ENCODE results near the gene GPANK1.

GPANK1 gene

GRCh38 chr6:31677955-31678354 lies 13.2 kb upstream of the GPANK1 start:
- Histone ChIP-seq H3K4me1 (ENCODE audit: control insufficient read depth, insufficient read depth, low read length) (no peaks in the 10 kb centered on the region; the same call in 1 of the 2 replicates), H3K27ac (ENCODE audit: extremely low read depth, low read depth, low read length) (no peak overlapping the region), H3K4me3 (ENCODE audit: low read depth, low read length) (no peak overlapping the region), H3K9me3 (ENCODE audit: control insufficient read depth, insufficient read depth, low read depth, low read length) (no peaks in the 10 kb centered on the region), H3K36me3 (ENCODE audit: control insufficient read depth in 2 of 2, insufficient read depth in 1 of 2, low read length in 2 of 2) (peaks cover under 1 to 9% of the 10 kb centered on the region in 2 experiments; a peak in 2 of 3 replicates)
- TF ChIP-seq SALL2 (tag by site-specific recombination; IDR thresholded peaks at IDR 0.05; ENCODE audit: borderline replicate concordance) = no peak
- TF ChIP-seq ZNF530 (tag by site-specific recombination; IDR thresholded peaks at IDR 0.05; ENCODE audit: low read depth) = no peak
- no peak for TF ChIP-seq ZNF19 (tag by site-specific recombination; IDR thresholded peaks at IDR 0.05; ENCODE audit: low read depth)
- no peak for TF ChIP-seq ZNF645 (tag by site-specific recombination; IDR thresholded peaks at IDR 0.05)
- TF ChIP-seq ZBTB6 (tag by site-specific recombination; IDR thresholded peaks at IDR 0.05) = no peak
- TF ChIP-seq ZNF350 (tag by site-specific recombination; IDR thresholded peaks at IDR 0.05) = no peak
- TF ChIP-seq ZNF341 (tag by site-specific recombination; IDR thresholded peaks at IDR 0.05; ENCODE audit: low read depth) = peak; percentile 57
- CTCF ChIA-PET = interaction anchor here (0.5 to 1.3 kb wide), 6 partner anchors 11 to 275 kb away, joined by 3 to 6 read pairs (median 3); partner anchors contain the start of genes ATP6V1G2 and MSH5
- POLR2A ChIA-PET = interaction anchor here (1.0 to 1.5 kb wide), 4 partner anchors 17 to 150 kb away, joined by 3 to 6 read pairs (median 6); partner anchors contain the start of genes ABHD16A, C6orf47, CLIC1 and HSPA1B

DNA sequence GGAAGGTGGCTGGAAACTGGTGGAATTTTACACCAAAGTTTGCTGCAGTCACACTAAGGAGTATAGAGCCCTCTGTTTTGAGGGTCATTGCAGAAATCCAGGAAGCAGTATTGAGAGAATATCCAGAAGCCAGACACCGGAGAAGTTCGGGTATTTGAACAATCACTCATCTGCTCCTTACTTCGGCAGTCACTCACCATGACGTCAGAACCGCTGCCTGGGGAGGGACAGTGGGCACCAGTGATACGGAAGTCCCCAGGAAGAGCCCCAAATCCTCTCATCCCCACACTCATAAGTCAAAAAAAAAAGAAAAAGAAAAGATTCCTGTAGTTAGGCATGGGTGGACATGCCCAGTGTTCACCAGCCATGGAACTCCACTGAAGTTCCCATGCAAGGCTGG lies 12.1 kb upstream of the GPANK1 start:
- no peak overlapping the region for H3K4me3 ChIP-seq (ENCODE audit: low read depth, low read length)
- no peaks in the 10 kb centered on the region for H3K9me3 ChIP-seq (ENCODE audit: control insufficient read depth, insufficient read depth, low read depth, low read length)
- ChIA-PET CTCF (interaction anchor here (0.5 kb wide), 1 partner anchor 27 kb away, joined by 3 read pairs; no protein-coding TSS in a partner anchor), POLR2A (interaction anchor here (0.7 kb wide), 1 partner anchor 373 kb away, joined by 3 read pairs; no protein-coding TSS in a partner anchor)
- peaks cover 11 to 18% of the 10 kb centered on the region in 2 experiments for H3K36me3 ChIP-seq (ENCODE audit: control insufficient read depth in 2 of 2, insufficient read depth in 1 of 2, low read length in 2 of 2)
- 0 out of 2 replicates have a peak, but pooled peaks have one; percentile 31 for TF ChIP-seq ZNF600 (tag by site-specific recombination; IDR thresholded peaks at IDR 0.05)
- TF ChIP-seq ZFP3 (tag by site-specific recombination; IDR thresholded peaks at IDR 0.05; ENCODE audit: low read depth) = no peak
- TF ChIP-seq ZNF549 (tag by site-specific recombination; IDR thresholded peaks at IDR 0.05) = no peak
- no peak for TF ChIP-seq ZNF341 (tag by site-specific recombination; IDR thresholded peaks at IDR 0.05; ENCODE audit: low read depth)
- no peak for TF ChIP-seq ZNF404 (tag by site-specific recombination; IDR thresholded peaks at IDR 0.05)
- H3K4me1 ChIP-seq (ENCODE audit: control insufficient read depth, insufficient read depth, low read length) = no peaks in the 10 kb centered on the region; the same call in 1 of the 2 replicates
- H3K27ac ChIP-seq (ENCODE audit: extremely low read depth, low read depth, low read length) = no peak overlapping the region

DNA sequence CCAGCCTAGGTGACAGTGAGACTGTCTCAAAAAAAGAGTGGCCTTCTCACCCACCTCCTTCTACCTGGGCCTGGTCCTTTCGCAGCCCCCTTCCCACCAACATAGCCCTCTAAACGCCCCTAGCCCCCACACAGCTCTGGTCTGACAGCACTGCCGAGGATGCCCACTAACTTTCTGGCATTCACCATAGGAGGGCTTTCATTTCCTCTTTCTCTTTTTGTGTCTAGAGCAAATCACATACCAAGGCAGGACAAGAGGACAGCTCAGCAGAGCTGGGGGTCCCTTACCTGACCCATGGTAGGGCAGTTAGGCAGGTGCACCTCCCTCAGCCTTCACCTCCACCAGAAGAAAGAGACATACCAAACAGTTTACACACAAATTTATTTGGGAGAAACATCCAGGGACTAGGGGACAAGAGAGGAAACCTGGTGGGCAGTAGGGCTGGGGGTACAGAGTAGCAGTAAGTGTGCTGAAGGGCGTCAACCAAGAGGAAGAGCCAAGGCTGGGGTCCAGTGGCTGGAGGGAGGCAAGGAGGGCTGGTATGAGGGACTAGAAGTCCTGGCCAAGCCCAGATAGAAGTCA lies 11.6 kb upstream of the GPANK1 start:
- H3K27ac ChIP-seq (ENCODE audit: extremely low read depth, low read depth, low read length) = no peak overlapping the region
- no peaks in the 10 kb centered on the region; the same call in 1 of the 2 replicates for H3K4me1 ChIP-seq (ENCODE audit: control insufficient read depth, insufficient read depth, low read length)
- no peak overlapping the region for H3K4me3 ChIP-seq (ENCODE audit: low read depth, low read length)
- peaks cover 13 to 23% of the 10 kb centered on the region in 2 experiments for H3K36me3 ChIP-seq (ENCODE audit: control insufficient read depth in 2 of 2, insufficient read depth in 1 of 2, low read length in 2 of 2)
- ChIA-PET CTCF (no interaction called here), POLR2A (interaction anchor here (0.6 to 1.7 kb wide), 2 partner anchors 11 to 16 kb away, joined by 3 to 9 read pairs; partner anchors contain the start of genes C6orf47, CSNK2B and GPANK1)
- H3K9me3 ChIP-seq (ENCODE audit: control insufficient read depth, insufficient read depth, low read depth, low read length) = no peaks in the 10 kb centered on the region
- no peak for TF ChIP-seq ZNF223 (tag by site-specific recombination; IDR thresholded peaks at IDR 0.05)
- TF ChIP-seq, protein P1, sequence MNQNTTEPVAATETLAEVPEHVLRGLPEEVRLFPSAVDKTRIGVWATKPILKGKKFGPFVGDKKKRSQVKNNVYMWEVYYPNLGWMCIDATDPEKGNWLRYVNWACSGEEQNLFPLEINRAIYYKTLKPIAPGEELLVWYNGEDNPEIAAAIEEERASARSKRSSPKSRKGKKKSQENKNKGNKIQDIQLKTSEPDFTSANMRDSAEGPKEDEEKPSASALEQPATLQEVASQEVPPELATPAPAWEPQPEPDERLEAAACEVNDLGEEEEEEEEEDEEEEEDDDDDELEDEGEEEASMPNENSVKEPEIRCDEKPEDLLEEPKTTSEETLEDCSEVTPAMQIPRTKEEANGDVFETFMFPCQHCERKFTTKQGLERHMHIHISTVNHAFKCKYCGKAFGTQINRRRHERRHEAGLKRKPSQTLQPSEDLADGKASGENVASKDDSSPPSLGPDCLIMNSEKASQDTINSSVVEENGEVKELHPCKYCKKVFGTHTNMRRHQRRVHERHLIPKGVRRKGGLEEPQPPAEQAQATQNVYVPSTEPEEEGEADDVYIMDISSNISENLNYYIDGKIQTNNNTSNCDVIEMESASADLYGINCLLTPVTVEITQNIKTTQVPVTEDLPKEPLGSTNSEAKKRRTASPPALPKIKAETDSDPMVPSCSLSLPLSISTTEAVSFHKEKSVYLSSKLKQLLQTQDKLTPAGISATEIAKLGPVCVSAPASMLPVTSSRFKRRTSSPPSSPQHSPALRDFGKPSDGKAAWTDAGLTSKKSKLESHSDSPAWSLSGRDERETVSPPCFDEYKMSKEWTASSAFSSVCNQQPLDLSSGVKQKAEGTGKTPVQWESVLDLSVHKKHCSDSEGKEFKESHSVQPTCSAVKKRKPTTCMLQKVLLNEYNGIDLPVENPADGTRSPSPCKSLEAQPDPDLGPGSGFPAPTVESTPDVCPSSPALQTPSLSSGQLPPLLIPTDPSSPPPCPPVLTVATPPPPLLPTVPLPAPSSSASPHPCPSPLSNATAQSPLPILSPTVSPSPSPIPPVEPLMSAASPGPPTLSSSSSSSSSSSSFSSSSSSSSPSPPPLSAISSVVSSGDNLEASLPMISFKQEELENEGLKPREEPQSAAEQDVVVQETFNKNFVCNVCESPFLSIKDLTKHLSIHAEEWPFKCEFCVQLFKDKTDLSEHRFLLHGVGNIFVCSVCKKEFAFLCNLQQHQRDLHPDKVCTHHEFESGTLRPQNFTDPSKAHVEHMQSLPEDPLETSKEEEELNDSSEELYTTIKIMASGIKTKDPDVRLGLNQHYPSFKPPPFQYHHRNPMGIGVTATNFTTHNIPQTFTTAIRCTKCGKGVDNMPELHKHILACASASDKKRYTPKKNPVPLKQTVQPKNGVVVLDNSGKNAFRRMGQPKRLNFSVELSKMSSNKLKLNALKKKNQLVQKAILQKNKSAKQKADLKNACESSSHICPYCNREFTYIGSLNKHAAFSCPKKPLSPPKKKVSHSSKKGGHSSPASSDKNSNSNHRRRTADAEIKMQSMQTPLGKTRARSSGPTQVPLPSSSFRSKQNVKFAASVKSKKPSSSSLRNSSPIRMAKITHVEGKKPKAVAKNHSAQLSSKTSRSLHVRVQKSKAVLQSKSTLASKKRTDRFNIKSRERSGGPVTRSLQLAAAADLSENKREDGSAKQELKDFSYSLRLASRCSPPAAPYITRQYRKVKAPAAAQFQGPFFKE (tag by site-specific recombination; IDR thresholded peaks at IDR 0.05; ENCODE audit: borderline replicate concordance) = no peak
- TF ChIP-seq EGR2 (tag by site-specific recombination; IDR thresholded peaks at IDR 0.05; ENCODE audit: low read depth) = no peak
- no peak for TF ChIP-seq ZNF362 (tag by site-specific recombination; IDR thresholded peaks at IDR 0.05)
- TF ChIP-seq FEZF1 (tag by site-specific recombination; IDR thresholded peaks at IDR 0.05) = no peak
- no peak for TF ChIP-seq ZBTB8A (tag by site-specific recombination; IDR thresholded peaks at IDR 0.05)
- TF ChIP-seq ZEB2 (tag by site-specific recombination; IDR thresholded peaks at IDR 0.05) = no peak
- TF ChIP-seq, protein P2, sequence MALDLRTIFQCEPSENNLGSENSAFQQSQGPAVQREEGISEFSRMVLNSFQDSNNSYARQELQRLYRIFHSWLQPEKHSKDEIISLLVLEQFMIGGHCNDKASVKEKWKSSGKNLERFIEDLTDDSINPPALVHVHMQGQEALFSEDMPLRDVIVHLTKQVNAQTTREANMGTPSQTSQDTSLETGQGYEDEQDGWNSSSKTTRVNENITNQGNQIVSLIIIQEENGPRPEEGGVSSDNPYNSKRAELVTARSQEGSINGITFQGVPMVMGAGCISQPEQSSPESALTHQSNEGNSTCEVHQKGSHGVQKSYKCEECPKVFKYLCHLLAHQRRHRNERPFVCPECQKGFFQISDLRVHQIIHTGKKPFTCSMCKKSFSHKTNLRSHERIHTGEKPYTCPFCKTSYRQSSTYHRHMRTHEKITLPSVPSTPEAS (tag by site-specific recombination; IDR thresholded peaks at IDR 0.05) = no peak
- no peak for TF ChIP-seq HOXC10 (CRISPR knock-in tag; IDR thresholded peaks at IDR 0.05)

Data from HEK293 (cell line).